Osteocyte (in vitro differentiated cells): ENCODE data around the gene CRYGN. TPM values are rescaled to one million over a fixed set of nuclear protein-coding genes. Genes with fewer than 3 reads are reported as not detected.

ENCODE experiments used
- DNase-seq: peaks from one replicate; pipeline ENCODE4 v3.0.0; 2021; ENCODE audit warnings: mixed read lengths; ENCODE audit not compliant: unreplicated experiment; ENCODE audit errors: extremely low spot score
- H3K27ac Mint-ChIP-seq: one replicate; pipeline ENCODE4 v1.8.0; 2021; ENCODE audit warnings: mild to moderate bottlenecking, mixed read lengths; ENCODE audit not compliant: unreplicated experiment
- H3K27me3 Mint-ChIP-seq: one replicate; pipeline ENCODE4 v1.8.0; 2021; ENCODE audit warnings: mixed read lengths; ENCODE audit not compliant: unreplicated experiment
- H3K36me3 Mint-ChIP-seq: one replicate; pipeline ENCODE4 v1.8.0; 2021; ENCODE audit warnings: mixed read lengths; ENCODE audit not compliant: unreplicated experiment
- H3K4me1 Mint-ChIP-seq: one replicate; pipeline ENCODE4 v1.8.0; 2021; ENCODE audit warnings: mixed read lengths; ENCODE audit not compliant: unreplicated experiment
- H3K4me3 Mint-ChIP-seq: one replicate; pipeline ENCODE4 v1.8.0; 2021; ENCODE audit warnings: mild to moderate bottlenecking, moderate library complexity, mixed read lengths; ENCODE audit not compliant: unreplicated experiment
- H3K9me3 Mint-ChIP-seq: one replicate; pipeline ENCODE4 v1.8.0; 2021; ENCODE audit warnings: mixed read lengths; ENCODE audit not compliant: unreplicated experiment
- total RNA-seq: library from RNA; stranded (reverse); gene quantifications from 2 replicates; pipeline ENCODE4 v1.2.1, GENCODE V29; 2021
- TF ChIP-seq, protein P1 (sequence below): fragments of 200-600 bp; sonication (generic); IDR thresholded peaks from 2 replicates; pipeline ENCODE4 v1.5.0; 2021; ENCODE audit warnings: antibody characterized with exemption, mild to moderate bottlenecking, moderate library complexity

Gene CRYGN
- total RNA-seq, 1 donor from 2014 or later, result not detected

- TF ChIP-seq, protein P1, sequence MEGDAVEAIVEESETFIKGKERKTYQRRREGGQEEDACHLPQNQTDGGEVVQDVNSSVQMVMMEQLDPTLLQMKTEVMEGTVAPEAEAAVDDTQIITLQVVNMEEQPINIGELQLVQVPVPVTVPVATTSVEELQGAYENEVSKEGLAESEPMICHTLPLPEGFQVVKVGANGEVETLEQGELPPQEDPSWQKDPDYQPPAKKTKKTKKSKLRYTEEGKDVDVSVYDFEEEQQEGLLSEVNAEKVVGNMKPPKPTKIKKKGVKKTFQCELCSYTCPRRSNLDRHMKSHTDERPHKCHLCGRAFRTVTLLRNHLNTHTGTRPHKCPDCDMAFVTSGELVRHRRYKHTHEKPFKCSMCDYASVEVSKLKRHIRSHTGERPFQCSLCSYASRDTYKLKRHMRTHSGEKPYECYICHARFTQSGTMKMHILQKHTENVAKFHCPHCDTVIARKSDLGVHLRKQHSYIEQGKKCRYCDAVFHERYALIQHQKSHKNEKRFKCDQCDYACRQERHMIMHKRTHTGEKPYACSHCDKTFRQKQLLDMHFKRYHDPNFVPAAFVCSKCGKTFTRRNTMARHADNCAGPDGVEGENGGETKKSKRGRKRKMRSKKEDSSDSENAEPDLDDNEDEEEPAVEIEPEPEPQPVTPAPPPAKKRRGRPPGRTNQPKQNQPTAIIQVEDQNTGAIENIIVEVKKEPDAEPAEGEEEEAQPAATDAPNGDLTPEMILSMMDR, result no peak
- Mint-ChIP-seq H3K9me3 (no peaks in the 10 kb centered on the region), H3K27me3 (peaks cover 36% of the 10 kb centered on the region), H3K27ac (no peak overlapping the region), H3K4me3 (no peak overlapping the region), H3K36me3 (no peaks in the 10 kb centered on the region), H3K4me1 (no peaks in the 10 kb centered on the region)
- DNase-seq, result no peak
Observed at GRCh38 chr7:151392426-151392825, 47.5 kb downstream of the CRYGN start.

GRCh38 chr7:151392002-151392401 is 47.9 kb downstream of the CRYGN start:
- Mint-ChIP-seq H3K36me3 (no peaks in the 10 kb centered on the region), H3K9me3 (no peaks in the 10 kb centered on the region), H3K27ac (no peak overlapping the region), H3K4me1 (no peaks in the 10 kb centered on the region), H3K27me3 (peaks cover 36% of the 10 kb centered on the region), H3K4me3 (no peak overlapping the region)
- TF ChIP-seq, protein P1, result no peak
- DNase-seq, result no peak

GRCh38 chr7:151391358-151391730 is 48.6 kb downstream of the CRYGN start:
- Mint-ChIP-seq H3K9me3 (no peaks in the 10 kb centered on the region), H3K4me3 (no peak overlapping the region), H3K27me3 (peaks cover 36% of the 10 kb centered on the region), H3K36me3 (no peaks in the 10 kb centered on the region), H3K27ac (no peak overlapping the region), H3K4me1 (no peaks in the 10 kb centered on the region)
- TF ChIP-seq, protein P1, result no peak
- no peak for DNase-seq

- H3K27me3 Mint-ChIP-seq, result peaks cover 36% of the 10 kb centered on the region
- DNase-seq, result no peak
- H3K36me3 Mint-ChIP-seq, result no peaks in the 10 kb centered on the region
- TF ChIP-seq, protein P1, result no peak
- no peaks in the 10 kb centered on the region for H3K9me3 Mint-ChIP-seq
- H3K4me3 Mint-ChIP-seq, result no peak overlapping the region
- no peak overlapping the region for H3K27ac Mint-ChIP-seq
- no peaks in the 10 kb centered on the region for H3K4me1 Mint-ChIP-seq
Observed at GRCh38 chr7:151390598-151391357, 49.2 kb downstream of the CRYGN start.

- no peaks in the 10 kb centered on the region for H3K9me3 Mint-ChIP-seq
- peaks cover 37% of the 10 kb centered on the region for H3K27me3 Mint-ChIP-seq
- TF ChIP-seq, protein P1, result no peak
- H3K4me1 Mint-ChIP-seq, result no peaks in the 10 kb centered on the region
- H3K36me3 Mint-ChIP-seq, result no peaks in the 10 kb centered on the region
- H3K27ac Mint-ChIP-seq, result no peak overlapping the region
- DNase-seq, result no peak
- no peak overlapping the region for H3K4me3 Mint-ChIP-seq
Observed at GRCh38 chr7:151389768-151390597, 50.0 kb downstream of the CRYGN start.
